HG03095 (cell line): ENCODE data around the gene CARD6.
"Not testable (repeated sequence)": the region's sequence is repeated elsewhere in the genome, so short reads cannot be mapped to it uniquely, and the experiment has no call there.

Source experiments
- ATAC-seq: cut with Tn5 transposase; IDR thresholded peaks from one replicate; pipeline ENCODE4 v1.9.1; 2021; ENCODE audit warnings: moderate library complexity; ENCODE audit not compliant: unreplicated experiment

The CARD6 gene

DNA sequence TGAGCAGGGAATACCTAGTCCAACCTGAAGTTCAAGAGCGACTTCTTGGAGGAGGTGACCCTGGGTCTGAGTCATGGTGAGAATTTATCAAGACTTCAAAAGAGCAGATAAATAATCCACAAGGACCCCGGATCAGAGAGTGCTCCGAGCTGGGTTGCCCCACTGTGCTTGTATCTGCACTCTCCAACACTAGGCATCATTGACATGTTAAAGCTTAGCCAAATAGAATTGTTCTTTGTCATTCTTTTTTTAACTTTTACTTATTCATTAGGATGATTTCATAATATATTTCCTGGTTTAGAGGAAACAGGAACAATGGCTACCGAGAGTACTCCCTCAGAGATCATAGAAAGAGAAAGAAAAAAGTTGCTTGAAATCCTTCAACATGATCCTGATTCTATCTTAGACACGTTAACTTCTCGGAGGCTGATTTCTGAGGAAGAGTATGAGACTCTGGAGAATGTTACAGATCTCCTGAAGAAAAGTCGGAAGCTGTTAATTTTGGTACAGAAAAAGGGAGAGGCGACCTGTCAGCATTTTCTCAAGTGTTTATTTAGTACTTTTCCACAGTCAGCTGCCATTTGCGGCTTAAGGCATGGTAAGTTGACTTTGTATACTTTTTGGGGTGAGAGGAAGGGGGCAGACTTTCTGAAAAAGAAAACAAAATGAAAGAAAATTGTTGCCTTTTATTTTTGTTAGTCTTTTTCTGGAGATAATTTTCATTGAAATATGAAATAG lies at the start of gene CARD6:
TSS of gene CARD6 (plus strand) at position 300 of the 738 bp plus-strand sequence. CDS start at position 316, 16 bp downstream.
- no peak for ATAC-seq

GRCh38 chr5:40791715-40792139 lies 49.4 kb upstream of the CARD6 start:
- no peak for ATAC-seq

- ATAC-seq, result not testable (repeated sequence)
Measured at GRCh38 chr5:40792691-40793090, 48.5 kb upstream of the CARD6 start.

DNA sequence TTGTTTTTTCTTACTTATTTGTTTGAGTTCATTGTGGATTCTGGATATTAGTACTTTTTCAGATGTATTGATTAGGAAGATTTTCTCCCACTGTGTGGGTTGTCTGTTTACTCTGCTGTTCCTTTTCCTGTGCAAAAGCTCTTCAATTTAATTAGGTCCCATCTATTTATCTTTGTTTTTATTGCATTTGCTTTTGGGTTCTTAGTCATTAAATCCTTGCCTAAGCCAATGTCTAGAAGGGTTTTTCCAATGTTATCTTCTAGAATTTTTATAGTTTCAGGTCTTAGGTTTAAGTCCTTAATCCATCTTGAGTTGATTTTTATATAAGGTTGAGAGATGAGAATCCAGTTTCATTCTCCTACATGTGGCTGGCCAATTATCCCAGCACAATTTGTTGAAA lies 46.8 kb upstream of the CARD6 start:
- ATAC-seq, result not testable (repeated sequence)

GRCh38 chr5:40794877-40795276 lies 46.3 kb upstream of the CARD6 start:
- not testable (repeated sequence) for ATAC-seq

DNA sequence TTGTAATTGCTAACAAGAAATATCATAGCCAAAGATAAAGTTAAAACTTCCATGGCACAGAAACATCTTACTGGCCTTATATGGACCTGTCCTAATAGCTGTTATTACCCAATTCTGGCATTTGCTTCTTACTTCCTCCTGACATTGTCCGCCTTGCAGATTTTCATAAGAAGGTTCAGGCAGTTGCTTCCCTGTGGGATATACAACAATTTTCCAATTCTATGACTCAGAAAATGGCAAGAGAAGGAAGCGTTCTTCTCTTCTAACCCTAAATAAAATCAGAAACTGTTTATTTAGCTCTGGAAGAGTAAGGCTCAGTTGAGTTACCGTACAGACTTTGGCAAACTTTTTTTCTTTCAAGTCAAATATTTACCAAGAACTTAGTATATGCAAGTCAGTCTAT lies 44.7 kb upstream of the CARD6 start:
- ATAC-seq, result no peak

DNA sequence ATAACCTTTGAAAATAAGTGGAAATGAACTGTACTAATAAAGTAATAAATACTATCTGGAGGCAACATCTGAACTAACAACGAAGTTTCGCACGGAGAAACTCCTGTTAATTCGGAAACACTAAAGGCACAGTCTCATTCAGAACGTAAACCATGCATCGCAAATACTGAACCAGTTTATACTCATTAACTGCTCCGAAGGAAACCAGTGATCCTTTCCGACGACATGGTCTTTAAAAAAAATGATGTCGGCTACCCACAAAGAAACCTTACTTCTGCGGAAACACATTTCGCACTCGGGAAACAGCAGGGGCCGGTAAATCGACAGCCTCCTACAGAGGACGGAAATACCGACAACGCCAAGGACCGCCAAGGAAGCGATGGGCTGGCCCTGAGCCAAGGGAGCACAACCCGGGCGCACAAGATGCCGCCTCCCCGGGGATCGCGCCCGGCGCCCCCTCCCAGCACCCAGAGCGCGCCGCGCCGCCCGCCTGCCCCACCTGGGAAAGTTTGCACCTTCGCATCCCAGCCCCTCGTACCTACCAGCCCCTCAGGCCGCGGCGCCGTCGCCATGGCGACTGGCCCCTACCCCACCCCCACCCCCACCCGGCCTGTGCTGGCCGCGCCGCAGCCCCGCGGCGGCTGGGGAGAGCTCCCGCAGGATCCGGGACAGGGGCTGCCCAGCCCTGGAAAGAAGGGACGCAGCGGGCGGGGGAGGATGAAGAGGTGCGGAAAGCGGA lies 43.7 kb upstream of the CARD6 start:
- peak; percentile 38 for ATAC-seq

GRCh38 chr5:40798012-40798800 lies 43.0 kb upstream of the CARD6 start, which contains the start of gene PRKAA1:
TSS of gene PRKAA1 (minus strand) at chr5:40798374. CDS start at chr5:40798189, 185 bp downstream.
- ATAC-seq, result peak; percentile 94

DNA sequence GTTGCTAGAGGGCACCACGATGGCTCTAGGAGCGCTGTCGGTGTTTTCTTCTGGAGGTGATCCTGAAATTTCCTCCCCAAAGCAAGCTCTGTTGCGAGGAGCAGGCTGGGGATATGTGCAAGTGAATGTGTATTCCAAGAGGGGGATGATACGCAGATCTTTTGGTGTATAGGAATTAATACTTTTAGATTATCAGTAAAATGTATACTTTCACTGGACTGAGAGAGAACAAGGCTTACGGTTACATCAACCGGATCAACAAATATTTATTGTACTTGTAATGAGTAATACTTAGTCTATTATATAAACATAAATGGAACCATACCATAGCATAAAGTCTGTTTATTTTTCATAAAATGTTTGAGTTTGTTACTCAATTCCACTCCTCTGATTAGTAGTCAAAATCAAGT lies 42.4 kb upstream of the CARD6 start:
- no peak for ATAC-seq

DNA sequence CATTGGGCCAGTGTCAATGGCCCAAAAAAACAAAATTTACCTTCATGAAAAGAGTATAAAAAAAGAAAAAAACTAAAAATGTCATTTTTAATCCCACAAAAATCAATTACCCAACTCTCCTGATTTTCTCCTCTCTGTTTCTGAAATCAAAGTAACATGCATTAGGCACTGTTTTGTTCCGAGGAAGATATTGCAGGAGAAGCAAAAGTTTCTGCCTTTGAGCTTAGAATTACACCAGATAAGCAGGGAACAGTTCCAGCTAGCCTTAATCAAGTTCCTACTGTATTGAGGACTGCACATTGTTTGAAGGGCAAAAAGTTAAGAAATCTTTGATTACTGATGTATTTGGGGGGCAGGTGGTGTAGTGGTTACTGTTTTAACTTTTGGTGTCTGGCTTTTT lies 41.9 kb upstream of the CARD6 start:
- no peak for ATAC-seq

GRCh38 chr5:40801771-40802562 lies 39.2 kb upstream of the CARD6 start:
- no peak for ATAC-seq

DNA sequence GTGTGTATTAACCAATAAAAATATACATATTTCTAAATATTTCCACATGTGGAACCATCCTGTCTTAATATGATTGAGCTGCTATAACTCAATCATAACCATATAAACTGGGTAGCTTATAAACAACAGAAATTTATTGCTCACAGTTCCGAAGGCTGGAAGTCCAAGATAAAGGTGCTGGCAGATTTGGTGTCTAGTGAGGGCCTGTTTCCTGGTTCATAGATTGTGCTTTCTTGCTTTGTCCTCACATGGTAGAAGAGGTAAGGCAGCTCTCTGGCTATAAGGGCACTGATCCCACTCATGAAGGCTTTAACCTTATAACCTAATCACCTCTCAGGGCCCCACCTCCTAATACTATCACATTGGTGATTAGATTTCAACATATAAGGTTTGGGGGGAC lies 29.0 kb upstream of the CARD6 start:
- ATAC-seq, result no peak

DNA sequence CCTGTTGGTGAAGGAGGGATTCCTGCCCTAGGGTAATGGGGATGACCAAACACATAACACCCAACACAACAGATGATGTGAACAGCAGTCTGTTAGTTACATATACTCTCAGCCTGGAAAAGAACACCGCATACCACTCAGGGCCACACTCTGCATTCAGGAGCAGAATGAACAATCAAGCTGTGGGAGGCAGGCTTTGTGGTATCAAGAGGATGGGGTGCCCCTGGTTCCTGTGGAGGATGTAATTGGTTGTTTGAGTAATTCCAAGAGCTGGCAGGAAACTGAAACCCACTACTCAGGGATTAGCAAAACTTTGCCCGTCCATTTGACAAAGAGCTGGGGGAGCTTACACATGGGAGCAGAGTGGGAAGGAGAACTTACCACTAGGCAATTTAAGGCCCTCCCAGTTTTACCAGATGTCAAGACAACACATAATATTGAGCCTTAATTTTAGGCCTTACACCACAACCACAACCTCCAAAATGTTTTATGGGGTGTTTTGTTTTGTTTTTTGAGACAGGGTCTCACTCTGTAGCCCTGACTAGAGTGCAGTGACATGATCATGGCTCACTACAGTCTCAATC lies 27.4 kb upstream of the CARD6 start:
- no peak for ATAC-seq

- ATAC-seq, result no peak
Measured at GRCh38 chr5:40823459-40823858, 17.7 kb upstream of the CARD6 start.

DNA sequence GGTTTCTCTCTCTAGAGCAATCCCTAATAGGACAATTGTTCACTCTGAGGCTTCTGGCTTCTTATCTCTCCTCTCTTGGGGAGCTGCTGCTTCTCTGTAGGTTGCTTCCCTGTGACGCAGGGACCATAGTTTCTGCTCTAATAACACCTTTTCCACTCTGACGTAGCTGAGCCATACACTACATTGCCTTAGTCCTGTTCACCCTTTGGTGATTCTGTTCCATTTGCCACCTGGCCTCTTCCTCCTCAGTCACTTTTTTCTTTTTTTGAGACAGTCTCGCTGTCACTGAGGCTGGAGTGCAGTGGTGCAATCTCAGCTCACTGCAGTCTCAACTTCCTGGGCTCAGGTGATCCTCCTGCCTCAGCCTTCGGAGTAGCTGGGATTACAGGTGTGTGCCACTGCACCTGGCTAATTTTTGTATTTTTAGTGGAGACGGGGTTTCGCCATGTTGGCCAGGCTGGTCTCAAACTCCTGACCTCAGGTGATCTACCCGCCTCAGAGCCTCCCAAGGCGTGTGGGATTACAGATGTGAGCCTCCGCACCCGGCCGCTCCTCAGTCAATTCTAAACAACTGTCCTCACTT lies 15.6 kb upstream of the CARD6 start:
- ATAC-seq, result not testable (repeated sequence)

DNA sequence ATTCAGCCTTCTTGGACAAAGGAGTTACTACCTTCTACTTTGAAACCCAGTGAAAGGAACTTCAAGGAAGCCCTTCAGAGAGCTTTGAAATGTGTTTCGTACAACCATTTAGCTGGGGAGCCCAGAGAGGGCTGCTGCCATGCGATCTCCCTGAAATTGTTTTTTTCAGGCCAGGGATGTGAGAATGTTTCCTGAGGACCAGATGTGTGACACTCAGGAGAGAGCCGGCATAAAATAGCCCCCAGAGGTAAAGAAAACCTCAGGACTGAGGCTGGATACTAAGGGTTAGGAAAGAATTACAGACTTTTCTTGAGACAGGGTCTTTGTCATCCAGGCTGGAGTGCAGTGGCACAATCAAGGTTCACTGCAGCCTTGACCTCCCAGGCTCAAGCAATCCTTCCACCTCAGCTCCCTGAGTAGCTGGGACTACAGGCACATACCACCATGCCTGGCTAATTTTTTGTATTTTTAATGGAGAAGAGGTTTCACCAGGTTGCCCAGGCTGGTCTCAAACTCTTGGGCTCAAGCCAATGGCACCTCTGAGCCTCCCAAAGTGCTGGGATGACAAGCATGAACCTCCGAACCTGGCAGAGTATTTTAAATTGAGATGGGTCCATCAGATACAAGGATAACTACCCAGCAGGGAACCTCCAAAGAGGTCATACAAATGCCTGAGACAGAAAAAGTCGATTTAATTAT lies 14.5 kb upstream of the CARD6 start:
- ATAC-seq, result no peak

DNA sequence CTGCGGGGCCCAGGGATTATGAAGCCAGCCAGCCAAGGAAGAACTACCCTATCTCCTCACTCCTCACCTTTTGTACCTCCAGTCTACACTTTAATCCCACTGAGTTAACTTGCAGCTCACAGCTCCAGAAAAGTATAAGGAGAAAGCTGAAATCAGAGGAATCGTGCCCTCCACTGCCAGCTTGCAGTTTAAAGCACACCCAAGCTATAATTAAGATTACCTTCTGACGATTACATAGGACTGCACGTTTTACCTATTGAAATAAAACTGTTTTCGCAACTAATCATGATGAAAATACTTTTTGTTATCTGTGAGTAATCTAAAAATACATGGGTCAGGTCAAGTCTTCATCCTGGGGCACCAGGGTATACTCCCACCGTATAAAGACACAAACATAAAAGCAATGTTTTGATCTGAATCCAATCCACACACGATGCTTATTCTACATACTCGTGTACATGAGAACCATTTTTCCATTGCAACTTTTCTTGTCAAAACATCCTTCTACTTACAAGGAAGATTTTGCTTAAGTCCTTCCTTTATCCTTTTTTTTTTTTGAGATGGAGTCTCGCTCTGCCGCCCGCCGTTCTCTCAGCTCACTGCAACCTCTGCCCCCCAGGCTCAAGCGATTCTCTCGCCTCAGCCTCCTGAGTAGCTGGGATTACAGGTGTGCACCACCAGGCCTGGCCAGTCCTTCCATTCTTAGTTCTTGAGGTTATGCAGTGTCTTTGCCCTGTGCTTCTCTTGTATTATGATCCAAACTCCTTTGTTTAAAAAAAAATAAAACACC lies 13.8 kb upstream of the CARD6 start:
- no peak for ATAC-seq

DNA sequence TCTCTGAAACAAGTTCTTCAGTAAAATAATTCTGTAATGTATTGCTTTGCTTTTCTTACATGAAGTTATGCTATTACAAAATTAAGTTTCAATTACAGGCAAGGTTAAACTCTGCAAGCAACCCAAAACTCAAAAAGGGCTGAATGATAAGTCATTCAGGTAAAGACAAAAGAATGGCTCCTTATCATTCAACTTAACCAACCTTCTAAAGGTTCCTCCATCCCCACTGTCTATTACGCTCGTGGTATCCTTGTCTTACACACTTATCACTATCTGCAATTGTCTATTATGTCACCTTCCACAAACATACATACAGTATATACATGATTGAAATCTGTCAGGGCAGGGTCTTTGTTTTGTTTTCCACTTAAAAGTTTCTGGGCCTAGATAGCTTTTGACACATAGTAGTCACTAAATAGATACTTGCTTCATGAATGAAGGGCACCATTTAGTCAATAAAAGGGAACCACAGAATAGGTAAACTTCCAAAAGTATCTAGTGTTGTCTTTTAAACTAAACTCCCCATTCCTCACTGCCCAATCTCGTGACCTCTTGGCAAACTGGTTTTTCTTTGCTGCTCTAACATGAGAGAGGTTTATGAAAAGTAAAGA lies 13.0 kb upstream of the CARD6 start:
- no peak for ATAC-seq
